ENCODE data around the gene ODAD3.
"Not testable (repeated sequence)": the region's sequence is repeated elsewhere in the genome, so short reads cannot be mapped to it uniquely, and the experiment has no call there.

The ODAD3 gene

DNA sequence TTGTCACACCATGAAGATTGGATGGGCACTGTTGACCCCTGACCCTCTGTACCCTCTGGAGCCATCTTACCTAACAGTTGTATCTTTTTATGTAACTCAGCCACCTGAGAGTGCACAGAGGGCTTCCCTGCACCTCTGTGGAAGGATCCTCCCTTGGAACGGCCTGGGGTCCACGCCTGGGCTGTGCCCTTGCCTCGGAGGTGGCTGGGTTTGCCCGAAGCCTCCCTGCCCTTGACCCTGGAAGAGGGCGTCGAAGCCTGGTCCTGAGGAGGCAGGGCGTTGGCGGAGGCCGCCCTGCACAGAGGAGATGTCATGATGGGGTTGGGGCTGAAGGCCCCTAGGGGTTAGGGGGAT is 241 bp downstream of the ODAD3 start:
- DNase-seq, result no peak

DNA sequence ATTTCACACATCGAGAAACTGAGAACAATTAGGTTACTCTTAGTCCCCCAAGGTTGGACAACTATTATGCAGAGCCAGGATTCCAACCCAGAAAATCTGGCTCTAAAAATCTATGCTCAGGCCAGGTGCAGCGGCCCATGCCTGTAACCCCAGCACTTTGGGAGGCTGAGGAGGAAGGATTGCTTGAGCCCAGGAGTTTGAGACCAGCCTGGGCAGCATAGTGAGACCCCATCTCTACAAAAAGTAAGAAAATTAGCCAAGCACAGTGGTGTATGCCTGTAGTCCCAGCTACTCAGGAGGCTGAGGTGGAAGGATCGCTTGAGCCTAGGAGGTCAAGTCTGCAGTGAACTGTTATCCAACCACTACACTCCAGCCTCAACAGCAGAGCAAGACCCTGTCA is 1.4 kb downstream of the ODAD3 start:
- not testable (repeated sequence) for DNase-seq

- no peak for DNase-seq
Observed at GRCh38 chr19:11426656-11427055, 8.3 kb downstream of the ODAD3 start.

DNA sequence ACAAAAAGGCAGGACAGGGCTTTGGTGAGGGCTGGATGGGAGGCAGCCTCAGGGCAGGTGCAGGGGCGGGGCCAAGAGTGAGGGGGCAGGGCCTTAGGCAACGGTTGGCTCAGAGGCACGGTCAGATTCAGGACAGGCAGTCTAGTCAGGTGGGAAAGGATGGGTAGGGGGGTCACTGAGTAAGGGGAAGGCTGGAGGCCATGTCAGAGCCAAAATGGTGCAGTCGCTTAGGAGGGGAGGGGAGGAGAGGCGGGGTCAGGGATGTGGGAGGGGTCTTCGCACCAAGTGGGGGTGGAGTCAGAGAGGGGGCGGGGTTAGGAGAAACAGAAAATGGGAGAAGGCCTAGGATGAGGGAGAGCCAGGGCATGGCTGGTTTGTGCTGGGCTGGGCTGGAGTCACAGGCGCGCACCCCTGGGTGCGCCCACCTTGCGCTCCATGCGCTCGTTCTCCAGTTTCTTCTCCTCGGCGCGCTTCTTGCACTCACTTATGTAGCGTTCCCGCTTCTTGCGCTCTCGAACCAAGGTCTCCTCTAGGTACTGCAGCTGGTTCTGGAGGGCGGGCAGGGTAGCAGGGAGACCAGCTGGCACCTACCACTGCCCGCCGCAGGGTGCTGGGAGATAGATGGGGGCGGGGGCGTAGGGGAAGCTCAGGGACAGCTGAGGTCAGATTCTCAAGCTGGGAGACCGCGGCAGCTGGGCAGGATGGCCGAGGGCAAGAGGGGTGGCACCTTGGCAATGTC is 9.0 kb downstream of the ODAD3 start:
- DNase-seq, result no peak

- DNase-seq, result no peak
Observed at GRCh38 chr19:11423791-11424181, 11.1 kb downstream of the ODAD3 start.

- no peak for DNase-seq
Observed at GRCh38 chr19:11423164-11423790, 11.6 kb downstream of the ODAD3 start.

DNA sequence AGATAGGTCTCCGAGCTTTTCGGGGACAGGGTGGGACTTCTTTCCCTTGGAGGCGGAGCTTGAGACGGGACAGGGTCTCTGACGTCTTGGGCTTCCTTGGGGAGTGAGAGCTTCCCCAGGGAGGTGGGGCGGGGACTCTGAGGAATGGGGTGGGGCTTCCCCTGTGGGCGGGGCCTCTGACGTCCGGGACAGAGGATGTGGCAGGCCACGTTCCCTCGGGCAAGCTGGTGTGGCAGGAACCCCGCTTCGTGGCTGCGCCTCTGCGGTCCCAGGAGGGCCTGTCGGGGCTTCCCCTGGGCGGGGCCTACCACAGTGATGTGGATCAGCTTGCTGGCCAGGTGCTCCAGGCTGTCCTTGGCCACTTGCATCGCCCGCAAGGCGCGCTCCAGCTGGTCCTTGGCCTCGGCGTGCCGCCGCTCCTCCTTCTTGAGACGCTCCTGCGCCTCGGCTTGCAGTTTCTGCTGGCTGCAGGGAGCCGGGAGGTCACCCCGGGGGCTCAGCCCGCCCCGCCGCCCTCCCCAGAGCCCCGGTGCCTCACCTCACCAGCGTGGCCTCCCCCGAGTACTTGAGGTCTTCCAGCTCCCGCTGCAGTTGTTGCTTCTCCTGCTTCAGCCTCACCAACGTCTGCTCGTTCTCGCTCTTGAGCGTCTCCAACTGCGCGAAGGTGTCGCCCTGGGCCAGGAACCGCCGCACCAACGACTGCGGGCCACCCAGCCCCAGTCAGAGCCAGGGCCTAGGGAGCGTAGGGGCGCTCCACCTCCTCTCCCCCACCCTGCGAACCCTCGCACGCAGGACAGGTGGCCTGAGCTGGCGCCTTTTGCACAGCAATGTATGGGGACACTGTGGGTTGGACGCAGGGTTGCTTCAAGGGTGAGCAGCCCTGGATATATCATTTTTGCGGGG is 12.5 kb downstream of the ODAD3 start:
- DNase-seq, result no peak

GRCh38 chr19:11421371-11422098 is 13.4 kb downstream of the ODAD3 start:
- DNase-seq, result no peak

DNA sequence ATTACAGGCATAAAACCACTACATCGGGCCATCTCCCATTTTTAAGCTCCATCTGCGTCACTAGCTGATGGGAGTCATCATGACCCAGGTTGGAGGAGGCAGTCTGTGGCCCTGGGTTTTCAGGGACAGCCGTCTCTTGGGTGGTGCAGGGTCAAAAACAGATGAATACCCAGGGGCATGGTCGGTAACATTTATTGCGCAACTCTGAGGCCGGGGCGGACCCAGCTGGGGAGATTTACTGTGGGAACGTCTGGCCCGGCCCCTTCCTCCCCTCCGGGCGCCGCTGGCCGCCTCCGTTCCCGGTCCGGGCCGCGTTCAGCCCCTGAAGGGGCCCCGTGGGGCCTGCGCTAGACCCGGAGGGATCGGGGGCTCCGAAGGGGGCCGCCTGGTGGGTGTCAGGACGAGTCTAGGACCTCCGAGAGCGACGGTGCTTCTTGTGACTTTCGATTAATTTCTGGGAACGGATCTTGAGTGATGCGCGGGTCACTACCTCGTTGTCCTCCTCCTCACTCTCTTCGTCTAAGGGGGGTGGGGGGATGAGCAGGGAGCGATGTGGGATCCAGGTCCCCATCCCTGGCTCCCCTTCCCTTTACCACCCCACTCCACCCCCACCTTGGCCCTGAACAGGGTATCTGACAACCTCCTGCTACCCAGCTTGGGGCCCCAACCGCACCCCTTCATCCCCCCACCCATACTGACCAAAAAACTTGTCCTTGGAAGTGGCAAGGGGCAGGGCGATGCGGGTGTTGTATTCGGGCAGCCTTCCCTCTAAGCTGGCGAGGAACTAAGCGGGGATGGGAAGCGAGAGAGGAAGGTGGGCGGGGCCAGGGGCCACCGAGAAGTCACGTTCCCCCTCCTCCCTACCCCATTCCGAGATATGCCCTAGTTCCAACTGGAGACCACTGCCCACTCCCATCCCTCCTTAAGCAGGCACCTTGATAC is 14.2 kb downstream of the ODAD3 start:
- no peak for DNase-seq

GRCh38 chr19:11418549-11419506 is 16.1 kb downstream of the ODAD3 start, which contains the start of gene RGL3:
RGL3 (minus strand) TSS chr19:11419314; CDS start chr19:11419278, 36 bp downstream.
- DNase-seq, result no peak

DNA sequence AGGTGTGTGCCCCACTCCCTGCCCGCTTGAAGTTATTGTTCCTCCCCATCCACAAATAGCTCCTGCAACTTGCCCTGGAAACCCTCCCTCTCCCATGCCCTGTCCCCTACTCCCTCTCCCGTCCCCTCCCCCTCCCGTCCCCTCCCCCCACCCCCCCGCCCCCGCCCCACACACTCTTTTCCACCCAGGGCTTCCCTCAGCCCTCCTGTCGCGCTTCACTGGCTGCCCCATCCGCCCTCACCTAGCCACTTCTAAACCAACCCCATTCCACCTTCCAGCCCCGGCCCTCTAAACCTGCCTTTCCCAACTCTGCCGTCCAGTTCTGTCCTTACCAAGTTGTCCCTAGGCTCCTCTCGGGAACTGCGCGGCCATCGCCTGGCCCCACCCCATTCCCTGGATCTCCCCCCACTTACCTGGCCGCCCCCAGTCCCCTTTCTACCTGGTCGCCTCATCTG is 16.8 kb downstream of the ODAD3 start:
- no peak for DNase-seq

GRCh38 chr19:11416346-11417052 is 18.4 kb downstream of the ODAD3 start:
- DNase-seq, result no peak

DNA sequence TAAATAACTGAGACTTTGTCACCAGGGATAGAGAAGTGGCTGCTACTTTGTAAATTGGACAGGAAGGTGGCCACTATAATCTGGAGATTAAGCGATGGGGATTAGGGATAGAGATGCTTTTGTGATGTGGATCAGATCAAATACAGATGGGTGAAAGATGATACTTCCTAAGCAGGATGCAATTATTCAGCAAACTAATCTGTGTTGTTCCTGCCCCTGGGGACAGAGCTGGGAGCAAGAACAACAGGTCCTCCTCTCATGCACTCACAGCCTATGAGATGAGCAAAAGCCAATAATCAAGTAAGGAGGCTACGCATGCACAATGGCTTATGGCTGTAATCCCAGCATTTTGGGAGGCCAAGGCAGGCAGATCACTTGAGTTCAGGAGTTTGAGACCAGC is 20.4 kb downstream of the ODAD3 start:
- DNase-seq, result no peak

GRCh38 chr19:11410682-11411081 is 24.2 kb downstream of the ODAD3 start:
- DNase-seq, result no peak

DNA sequence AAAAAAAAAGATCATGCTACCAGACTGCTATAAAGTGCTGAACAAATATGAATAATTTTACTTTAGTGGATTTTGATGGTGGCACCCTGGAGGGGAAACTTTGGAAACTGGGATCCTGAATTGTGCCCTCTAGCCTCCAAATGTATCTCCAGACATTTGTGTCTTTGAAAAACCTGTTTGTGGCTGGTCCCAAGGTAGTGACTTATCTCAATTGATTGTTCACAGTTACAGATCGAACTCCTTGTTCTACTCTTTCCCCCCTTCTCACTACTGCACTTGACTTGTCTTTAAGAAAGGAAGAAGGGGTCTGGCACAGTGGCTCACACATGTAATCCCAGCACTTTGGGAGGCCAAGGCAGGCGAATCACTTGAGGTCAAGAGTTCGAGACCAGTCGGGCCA is 26.3 kb downstream of the ODAD3 start:
- DNase-seq, result no peak

GRCh38 chr19:11406703-11407236 is 28.2 kb downstream of the ODAD3 start:
- not testable (repeated sequence) for DNase-seq

DNA sequence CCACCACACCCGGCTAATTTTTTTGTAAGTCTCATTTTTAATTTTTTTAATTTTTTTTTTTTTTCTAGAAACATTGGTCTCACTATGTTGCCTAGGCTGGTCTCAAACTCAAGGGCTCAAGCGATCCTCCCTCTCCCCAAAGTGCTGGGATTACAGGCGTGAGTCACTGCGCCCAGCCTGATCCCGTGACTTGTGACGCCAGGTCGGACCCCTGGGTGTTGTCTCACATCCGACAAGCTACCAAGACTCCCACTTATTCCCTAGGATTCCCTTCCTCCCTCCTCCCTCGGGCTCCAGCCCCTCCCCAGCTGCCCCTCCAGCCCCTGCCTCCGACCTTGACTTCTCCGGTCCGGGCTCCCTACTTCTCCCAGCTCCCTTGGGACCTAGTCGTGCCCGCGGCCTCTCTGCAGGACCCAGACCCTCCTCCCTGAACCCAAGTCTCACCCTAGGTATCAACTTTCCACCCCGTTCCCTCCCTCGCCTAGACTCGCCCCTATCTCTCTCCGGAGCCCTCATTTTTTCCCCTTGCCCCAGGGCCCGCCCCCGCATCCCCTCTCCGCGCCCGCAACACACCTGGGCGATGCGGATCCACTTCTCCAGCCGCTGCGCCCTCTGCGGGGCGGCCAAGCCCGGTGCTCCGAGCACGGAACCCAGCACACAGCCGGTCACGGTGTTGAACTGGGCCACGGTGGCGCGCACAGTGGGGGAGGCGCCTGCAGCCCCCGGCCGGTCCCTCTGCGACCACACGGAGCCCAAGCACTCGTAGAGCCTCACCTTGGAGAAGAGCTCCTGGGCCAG is 28.9 kb downstream of the ODAD3 start:
- no peak for DNase-seq

- no peak for DNase-seq
Observed at GRCh38 chr19:11404588-11405222, 30.2 kb downstream of the ODAD3 start.
